NCI-H2029 (cell line): ENCODE results near the gene PLCL2.

Experiments used
- DNase-seq: peaks from one replicate; lab custom pipeline; 2025; lab: John Stamatoyannopoulos, UW

Gene PLCL2

DNA sequence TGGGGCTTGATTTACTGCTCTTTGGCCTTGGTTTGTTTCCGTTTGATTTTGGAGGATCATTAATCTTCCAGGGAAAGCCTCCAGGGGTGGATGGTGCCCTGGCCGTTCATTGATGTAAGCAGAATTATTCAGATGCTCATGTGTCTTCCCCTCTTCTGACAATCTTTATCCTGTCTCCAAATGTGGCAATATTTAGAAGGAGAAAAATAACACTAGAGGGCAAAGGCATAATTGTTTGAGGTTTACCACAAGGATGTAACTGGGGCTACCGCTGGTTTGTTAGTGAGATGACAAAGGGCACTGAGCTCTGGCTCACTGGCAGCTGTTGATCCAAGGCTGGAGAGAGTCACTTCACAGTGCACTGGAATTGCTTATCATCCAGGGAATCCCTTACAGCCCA is 18.2 kb upstream of the PLCL2 start:
- no peak for DNase-seq

DNA sequence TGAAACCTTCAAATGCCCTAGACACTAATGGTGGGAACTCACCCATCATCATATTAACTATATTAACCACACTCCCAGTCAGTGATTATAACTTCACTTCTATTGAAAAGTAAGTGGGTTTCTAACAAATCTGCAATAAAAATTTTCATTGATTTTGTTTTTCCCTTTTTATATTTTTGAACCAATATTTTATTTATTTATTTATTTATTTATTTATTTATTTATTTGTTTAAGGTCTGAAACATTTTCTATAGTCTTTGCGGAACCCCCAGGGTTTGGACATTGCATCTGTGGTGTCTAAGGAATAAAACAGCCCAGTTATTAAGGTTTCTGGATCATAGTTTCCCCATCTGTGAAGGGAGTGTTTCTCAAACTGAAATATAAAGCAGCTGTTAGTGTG is 16.2 kb upstream of the PLCL2 start:
- no peak for DNase-seq

DNA sequence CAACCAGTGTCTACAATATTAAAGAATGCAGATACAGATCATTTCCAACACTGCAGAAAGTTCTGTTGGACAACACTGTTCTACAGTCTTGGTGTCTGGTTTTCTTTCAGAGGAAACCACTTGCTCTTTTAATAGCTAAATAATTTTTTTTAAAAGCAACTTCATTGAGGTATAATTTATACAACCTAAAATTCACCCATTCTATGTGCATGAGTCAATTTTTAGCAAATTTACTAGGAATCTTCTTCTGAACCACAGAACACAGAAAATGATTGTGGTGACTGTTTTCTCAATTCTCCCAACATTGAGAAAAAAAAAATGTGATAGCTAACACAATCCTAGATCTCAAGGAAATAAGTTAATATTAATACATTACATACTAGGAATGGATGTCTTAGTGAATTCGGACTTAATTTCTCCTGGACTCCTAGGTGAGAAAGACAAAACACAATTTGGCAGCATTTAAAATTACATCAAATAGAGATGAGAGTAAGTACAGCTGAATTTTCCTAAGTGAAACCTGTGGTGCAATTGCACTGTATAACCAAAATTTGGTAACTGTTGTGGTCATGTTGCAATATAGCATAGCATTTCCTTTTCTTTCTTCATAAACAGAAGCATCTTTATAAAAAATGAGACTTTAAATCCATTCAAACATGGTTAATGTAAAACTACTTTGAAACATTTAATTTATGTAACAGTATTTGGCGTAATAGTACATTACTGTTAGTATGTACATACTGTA is 15.3 kb upstream of the PLCL2 start:
- no peak for DNase-seq

DNA sequence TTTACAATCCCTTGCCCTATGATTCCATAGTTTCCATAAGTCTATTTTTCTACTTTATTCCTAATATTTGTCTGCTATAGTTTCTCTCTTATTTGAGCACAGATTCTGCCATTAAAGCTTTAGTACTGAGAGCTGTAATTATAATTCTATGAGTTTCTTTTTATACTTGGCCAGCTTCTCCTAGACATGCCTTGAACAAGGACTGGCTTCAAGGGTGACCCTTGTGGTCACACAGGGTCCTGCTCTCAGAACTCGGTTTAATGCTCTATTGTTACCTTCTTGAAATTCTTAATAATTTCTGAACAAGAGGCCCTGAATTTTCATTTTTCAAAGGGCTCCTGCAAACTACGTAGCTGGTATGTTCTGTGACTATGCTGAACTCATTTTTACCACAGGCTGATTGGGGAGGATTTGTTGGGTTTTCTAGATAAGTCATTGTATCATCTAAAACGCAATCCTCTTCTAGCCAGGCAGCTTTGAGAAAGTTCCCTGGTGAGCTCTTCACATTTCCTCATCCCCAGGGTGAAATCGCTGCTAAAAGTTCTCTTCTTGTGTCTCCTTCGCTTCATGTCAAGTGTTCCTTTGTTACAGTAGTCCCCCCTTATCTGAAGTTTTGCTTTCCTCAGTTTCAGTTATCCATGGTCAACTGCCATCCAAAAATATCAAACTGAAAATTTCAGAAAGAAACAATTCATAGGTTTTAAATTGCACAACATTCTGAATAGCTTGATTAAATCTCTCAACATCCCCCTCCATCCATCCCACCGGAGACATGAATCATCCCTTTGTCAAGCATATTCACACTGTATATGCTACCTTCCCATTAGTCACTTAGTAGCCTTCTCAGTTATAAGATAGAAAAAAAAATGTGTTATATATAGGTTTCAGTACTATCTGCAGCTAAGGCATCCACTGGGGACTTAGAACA is 12.6 kb upstream of the PLCL2 start:
- DNase-seq: no peak

DNA sequence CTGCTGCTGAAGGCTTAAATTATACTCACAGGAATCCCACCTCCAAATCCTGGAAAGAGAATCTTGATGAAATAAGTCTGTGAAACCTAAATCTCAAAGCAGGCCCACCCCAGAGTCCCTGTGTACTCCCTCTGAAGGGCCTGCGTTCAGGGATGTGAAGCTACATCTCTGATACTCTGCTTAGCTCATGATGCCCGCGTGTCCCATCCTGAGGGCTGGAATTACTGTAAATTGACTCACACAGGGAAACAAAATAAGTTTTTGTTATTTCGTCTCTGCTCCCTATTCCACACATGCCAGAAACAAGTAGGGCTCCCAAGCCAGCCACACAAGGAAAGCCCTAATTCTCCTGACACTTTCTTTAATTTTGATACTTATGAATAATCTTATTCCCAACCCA is 10.9 kb upstream of the PLCL2 start:
- no peak for DNase-seq

DNA sequence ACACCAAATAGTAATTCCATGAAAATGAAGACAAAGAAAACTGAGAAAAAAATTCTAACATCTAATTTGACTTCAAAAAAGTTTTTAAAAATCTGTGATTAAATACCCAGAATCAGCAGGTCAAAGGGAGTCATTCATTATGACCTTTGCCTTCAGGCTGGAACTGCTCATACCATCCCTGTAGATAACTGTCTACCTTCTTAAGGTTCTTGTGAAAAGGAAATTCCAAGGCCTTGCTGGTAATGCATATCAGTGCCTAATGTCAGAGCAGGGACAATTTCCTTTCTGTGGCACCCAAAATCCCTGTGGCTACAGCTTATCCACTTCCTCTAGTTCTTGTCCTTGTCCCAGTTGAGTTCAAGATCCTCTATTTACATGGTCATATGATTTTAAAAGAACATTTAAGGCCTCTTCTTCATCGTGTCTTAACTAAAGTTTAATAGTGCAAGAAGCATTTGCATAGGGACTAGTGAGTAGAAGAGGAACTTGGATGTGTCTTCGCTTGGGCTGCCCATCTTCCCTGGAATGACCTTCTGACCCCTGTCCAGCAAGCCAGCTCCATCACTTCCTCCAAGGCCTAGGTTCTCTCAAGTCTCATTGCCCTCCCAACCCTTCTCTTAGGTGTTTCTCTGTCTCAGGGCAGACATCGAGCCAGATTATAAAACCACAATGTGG is 8.7 kb upstream of the PLCL2 start:
- no peak for DNase-seq

DNA sequence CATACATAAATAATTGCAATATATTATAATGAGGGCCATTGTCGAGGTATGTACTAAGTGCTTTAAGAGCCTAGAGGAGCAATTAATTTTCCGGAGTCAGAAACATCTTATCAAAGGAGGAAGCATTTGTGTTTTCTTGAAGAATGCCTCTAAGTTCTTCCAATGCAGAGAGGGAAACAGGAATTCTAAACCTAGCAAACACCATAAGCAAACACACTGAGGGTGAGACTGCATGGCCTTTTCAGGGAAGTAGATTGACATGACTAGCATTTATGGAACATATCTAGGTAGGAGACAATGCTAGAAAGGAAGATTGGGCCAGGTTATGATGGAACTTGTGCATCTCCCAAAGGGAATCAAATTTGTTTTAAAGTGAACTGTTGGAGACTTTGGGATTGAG is 7.2 kb upstream of the PLCL2 start:
- DNase-seq: no peak

DNA sequence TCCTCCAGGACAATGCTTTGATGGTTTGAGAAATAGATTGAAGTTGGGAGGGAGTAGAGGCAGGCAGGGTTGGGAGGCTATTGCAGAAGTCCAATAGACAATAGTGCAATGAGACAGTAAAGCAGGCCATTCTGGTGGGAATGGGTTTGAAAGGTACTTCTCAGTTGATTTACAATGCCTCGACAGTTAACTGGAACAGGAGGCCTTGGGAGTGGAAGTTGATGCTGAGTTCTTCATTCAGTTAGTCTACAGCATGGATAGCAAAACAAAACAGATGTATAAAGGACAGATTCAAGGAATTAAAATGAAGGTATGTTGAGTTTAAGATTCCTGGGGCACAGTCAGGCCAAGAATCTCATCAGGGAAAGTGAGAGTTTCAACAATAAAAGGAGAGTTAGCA is 6.8 kb upstream of the PLCL2 start:
- no peak for DNase-seq

DNA sequence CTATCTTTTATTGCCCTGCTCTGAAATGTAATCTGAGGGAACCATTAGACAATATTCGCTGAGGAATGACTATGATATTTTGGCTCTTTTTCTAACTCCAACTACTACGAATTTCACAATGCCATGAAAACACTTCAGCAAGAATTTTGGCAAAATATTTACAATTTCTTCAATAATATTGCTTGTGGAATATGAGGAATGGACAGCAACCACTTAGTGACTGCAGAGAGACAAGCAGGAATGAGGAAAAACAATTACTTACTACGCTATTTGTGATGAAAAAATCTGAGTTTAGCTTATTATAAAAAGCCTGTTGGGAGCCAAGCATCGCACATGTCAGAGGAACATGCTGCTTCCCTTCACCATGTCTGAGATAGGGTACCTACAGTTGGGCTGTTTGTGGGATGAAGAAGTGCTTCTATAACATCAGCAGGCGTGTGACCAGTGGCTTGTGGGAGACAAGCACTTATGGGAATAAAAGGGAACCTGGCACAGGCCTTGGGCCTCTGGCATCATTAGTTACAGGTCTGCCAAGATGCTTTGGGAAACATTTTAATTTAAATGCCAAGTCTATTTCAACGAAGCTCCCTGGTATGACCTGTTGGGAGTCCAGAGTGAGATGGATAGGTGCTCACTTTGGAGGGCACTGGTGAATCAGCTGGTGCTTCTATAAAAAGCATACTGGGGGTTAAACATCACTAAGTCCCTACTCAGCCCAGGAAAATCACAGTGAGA is 2.7 kb upstream of the PLCL2 start:
- no peak for DNase-seq

DNA sequence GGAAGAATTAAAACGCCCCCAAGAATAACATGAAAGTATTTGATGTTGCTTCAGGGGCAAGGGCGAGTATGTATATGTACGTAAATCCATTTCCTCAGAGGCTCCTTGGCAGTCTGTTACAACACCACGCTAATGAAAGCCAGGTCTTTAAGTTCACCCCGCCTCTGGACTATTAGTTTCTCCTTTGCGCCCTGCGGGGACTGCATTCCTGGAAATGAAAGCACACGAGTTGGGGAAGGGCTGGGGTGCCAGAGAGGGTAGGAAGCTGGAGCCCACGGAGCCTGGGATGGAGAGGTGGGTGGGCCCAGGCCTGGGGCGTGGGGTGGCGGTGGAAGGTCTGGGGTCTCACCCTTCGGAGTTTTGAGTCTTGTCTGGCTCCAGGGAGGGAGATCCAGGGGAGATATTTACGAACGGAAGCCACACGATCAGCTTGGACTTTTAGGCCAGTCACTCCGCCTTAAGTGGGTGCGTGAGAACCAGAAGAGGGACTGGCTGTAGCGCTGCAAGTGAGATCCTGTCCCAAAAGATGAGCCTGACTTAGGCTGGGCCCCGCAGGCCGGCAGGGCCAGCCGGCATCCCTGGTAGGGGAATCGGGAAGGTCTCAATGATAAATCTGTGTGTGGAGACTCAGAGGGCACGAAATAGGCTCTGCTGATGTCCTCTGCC is 1.6 kb upstream of the PLCL2 start:
- no peak for DNase-seq

DNA sequence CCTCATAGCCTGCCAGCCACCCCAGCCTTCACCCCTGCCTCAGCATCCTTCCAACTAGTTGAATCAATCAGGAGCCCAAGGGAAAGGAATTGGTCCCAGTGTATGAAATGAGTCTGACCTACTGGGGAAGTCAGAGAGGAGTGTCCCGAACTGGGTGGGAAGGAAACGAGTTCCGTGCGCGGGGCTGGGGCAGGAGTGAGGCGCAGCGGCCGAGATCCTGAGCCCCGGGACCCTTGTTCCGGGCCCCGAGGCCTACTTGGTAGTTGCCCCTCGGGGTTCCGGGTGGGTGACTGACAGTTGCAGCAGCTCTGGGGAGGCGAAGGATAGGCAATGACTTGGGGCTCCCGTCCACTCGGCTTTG is 1.1 kb upstream of the PLCL2 start:
- no peak for DNase-seq

DNA sequence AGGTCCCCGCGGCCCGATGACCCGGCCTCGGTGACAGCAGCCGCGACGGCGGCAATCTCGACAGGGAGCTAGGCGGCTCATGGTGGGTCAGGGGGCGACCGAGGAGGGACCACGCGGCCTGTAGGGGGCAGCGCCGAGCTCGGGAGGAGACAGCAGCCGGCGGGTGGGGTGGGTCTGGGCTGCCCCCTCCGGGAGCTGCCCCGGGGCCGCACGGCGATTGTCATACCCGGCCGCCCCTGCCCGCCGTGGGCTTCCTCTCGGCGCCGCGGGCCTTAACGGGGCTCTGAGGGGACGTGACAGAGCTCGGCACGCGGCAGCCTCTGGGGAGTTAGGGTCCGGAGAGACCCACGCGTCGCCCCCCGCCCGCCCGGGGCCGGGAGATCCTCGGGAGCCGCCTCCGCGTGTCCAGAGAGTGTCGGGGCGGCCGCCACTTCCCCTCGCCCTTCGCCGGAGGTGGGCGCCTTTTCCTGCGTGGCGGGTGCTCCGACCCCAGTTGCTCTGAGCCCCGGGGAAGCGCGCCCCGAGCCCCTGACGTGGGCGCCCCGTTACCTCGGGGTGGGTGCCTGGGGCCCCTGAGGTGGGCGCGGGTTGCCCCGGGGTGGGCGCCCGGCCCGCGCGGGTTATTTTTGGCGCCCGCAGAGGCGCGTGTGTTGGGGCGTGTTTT is 539 bp upstream of the PLCL2 start:
- DNase-seq: no peak

DNA sequence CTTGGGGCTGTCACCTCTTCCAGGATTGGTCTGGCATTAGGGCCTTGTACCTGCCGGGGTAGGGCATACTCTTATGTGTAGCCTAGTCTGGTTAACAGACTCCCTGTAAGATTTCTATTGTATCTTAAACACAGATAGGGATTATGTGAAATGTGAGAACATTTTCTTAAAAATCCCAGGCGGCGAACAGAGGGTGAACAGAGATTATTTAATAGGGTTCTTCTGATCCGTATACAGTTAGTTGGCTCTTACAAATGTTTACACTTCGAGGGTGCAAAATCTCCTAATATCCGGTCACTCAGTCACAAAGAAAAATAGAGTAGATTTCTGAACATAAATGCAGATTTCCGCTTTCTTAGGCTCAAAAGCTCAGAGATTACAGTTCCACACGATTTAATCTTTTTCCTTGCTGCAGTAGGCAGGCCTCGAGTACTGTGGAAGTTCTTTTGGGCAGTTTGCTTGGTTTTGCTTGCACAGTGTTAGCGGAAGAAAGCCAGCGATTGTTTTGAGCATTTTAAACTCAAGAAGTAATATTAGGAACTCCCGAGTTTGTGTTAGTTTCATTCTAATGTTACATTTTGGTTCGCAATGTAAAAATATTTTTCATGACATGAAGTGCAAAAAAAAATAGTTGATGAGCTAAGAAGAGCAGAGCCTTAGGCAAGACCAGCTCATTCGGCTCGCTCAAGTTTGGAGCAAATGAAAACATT is 993 bp downstream of the PLCL2 start:
- no peak for DNase-seq

DNA sequence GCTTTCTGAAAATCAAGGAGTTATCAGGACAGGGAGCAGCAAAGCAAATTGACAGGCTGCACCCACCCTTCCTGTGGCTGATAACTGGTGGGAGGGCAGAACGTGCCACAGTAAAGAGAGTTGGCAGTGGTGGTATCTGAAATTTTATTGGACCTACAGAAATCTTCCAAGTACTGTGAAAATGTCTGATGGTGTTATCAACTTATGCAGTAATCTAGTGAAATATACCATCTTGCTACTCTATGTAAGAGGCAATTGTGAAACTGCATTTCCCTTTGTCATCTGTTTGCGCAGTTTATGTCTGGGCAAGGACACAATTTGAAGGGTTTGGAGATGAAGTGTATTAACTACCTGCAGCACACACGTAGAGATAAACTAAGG is 1.5 kb downstream of the PLCL2 start:
- no peak for DNase-seq

DNA sequence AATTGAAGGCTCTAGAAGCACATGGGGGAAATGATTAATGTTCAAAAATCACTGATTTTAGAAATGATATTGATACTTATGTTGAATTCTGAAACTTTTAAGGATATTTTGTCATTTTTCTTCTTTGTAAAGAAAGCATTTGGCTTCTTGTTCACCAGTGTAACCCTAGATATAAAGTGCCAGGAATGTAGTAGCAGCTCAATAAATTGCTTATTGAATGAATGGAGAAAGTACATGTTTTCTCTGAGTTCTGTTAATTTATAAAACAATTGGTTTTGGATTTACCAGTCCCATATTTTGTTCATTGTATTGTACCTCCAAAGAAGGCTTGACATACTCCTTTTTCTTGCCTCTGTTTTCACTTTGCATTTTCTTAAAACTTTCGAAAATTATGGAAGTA is 2.4 kb downstream of the PLCL2 start:
- no peak for DNase-seq

DNA sequence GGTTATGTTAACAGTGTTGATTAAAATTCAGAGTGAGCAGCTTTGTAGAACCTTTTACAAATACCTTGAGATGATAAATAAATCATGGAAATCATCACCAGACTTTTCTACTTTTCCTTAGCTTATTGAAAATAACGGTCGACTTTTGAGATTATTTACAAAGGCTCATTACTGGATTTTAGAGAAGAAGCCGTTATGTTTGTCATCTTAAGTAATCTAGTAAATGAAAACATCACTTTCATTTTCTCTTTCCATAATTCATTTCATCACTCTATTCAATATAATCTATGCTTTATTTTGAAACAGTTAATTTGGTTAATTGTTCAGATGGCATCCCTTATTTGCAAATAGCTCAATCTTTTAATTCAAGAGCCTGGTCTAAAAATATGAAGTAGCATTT is 3.6 kb downstream of the PLCL2 start:
- DNase-seq: no peak

DNA sequence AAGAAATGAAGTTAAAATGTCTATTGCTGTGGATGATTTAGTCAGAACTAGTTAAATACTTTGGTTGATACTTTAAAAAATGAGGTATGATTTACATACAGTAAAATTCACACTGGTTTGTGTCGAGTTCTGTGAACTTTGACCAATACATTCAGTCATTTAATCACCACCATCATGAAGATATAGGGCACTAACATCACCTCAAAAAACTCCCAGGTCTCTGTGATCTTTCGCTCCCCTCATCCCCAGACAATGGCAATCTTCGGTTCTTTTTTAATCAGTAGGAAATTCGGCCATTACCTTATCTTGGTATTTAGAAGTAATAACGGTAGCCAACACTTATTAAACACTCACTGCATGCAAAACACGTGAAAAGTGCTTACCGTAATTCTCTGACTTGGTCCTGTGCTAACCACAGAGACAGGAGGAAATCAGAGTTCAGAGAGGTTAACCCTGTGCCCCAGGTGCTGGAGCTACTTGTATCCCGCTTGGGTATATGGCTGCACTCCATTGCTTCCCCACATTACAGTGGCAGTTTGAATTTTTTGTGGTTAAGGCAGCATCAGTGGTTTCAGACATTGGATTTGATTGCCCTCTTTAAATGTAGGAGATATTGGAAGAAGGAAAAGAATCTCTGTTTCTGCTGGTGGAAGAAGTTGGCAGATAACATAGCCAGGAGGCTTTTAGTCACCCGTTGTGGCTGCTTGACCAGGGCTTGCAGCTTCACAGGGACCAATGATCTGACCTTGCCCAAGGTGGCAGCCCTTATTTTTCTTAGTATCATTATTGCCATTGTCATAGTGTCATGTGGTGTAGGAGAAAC is 4.2 kb downstream of the PLCL2 start:
- no peak for DNase-seq

DNA sequence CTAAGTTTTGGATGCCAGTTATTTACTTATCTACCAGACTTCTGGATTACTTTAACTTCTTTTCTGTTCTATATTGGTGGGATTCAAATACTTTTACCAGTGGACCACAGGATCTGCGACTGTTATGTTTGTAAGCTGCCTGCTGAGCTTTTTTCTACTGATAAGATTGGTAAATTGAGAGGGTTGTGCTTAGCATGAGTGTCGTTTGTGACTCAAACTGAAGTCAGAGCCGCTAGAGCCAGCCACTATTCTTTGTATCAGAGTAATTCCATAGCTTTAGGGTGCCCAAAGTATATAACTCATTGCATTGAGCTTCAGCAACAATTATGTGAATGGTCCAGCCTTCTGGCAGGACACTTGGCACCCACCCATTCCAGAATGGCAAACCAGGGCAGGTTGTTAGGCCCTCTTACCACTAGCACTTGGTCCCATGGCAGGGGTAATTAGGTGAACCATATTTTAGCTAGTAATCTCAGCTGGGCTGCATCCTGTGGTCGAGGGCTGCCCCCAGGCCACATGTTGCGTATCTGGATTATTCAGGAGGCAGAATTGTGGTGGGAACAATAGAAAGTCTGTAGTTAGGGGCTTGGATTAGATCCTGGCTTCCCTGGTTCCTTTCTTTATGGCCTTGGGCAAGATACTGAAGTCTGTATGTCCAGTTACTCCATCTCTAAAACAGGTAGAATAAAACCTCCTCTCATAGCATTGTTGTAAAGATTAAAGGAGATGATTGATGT is 6.0 kb downstream of the PLCL2 start:
- DNase-seq: no peak

DNA sequence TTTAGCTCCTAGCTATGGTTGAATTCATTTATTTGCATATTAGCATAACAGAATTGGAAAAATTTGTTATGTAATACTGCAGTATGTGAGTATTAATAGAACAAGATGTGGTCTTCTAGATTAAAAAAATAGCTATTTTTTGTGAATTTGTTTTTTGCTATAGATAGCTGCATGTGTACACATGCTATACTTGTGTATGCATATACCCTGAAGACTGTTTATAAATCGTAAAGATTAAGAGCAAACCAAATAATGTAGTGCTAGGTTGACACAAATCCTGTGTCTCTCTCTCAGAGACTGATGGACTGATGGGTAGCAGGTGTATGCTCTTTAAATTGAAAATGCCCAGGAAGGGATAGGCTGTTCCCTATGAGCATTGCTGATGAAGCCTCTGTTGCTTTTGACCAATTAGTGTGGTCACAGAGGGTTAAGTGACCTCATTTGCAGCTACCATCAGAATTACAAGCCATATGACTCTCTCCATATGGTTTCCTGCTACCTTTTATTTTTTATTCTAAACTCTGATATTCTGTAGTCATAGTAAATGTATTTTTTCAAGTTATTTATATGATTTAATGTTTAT is 9.0 kb downstream of the PLCL2 start:
- DNase-seq: peak; percentile 46
